NAMALWA (cell line): ENCODE measurements around the gene ADGRG6.

ENCODE experiments used
- DNase-seq: peaks from one replicate; pipeline ENCODE4 v3.0.0-alpha.2; 2015; ENCODE audit warnings: low spot score

Gene ADGRG6

DNA sequence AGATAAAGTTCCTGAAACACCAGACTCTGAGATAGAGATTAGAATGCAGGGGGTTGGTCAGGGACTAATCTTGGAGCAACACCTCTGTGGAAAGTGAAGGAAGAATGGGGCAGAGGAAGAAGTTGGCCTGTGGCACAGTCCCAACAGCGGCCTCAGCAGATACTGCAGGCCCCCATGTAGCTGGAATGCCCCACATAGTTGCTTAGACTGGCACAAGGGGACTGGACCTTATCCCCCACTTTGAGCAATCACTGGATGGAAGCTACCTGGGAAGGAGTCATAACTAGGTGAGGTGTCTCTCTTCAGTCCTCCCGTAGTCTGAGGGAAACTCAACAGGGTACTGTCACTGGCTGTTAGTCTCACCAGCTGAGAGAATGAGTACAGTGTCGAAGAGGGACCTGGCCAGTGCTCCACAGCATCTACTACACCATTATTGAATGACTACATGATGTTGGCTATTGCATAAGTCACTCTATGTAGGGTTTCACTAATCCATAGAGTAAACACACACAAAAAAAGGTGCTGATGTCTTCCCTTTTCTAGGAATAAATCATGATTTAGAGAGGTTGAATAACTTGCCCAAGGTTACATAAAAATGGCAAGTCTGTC is 47.5 kb downstream of the ADGRG6 start:
- no peak for DNase-seq

DNA sequence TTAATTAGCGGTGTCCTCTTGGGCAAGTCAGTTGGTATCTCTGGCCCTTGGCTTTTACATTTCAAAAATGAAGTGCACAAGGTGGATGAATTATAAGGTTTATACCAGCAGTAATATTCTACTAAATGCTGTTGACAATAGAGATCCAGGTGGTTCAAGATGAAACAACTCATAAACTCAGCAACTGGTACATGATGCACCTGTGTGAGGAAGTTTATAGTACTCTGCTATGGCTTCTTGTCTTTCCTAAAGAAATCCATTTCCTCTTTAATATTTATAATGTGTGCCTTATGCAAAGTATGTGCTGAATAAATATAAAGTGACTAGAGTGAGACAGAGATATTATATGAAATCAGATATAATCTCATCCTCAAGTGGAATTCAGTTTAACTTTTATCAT is 48.5 kb downstream of the ADGRG6 start:
- DNase-seq = no peak

DNA sequence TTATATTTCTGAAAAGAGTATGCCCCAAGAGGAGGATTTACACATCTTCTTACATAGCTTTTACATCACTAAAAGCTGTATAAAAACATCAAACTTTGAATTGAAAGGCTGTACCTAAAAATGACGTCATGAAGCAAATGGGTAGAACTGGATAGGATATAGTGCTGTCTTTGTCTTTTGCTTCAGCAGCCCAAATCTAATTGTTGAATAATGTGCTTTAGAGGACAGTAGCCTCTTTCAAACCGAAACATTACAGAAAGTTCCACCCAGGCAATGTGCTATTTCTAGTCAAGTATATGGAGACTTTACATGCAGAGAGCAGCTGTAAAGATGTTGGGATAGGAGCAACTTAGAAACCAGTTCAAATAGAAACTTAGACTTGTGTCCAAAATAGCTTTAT is 51.9 kb downstream of the ADGRG6 start:
- DNase-seq = no peak

DNA sequence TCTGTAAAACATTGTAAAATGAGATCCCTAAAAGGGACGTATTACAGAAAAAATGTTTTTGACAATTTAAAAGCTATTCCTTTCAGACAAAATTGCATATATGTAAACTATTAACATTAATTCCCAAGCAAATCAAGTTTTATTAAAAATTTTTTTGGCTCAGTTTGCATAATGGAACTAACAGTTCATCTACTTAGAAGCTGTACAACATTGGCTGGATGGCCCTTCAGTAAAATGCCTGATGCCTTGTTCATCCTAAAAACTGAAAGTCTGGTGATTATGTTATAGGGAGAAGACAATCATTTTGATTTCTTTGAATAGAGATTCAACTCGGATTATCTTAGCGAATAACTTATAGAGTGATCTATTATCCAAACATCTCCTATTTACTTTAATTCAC is 52.8 kb downstream of the ADGRG6 start:
- DNase-seq = no peak

DNA sequence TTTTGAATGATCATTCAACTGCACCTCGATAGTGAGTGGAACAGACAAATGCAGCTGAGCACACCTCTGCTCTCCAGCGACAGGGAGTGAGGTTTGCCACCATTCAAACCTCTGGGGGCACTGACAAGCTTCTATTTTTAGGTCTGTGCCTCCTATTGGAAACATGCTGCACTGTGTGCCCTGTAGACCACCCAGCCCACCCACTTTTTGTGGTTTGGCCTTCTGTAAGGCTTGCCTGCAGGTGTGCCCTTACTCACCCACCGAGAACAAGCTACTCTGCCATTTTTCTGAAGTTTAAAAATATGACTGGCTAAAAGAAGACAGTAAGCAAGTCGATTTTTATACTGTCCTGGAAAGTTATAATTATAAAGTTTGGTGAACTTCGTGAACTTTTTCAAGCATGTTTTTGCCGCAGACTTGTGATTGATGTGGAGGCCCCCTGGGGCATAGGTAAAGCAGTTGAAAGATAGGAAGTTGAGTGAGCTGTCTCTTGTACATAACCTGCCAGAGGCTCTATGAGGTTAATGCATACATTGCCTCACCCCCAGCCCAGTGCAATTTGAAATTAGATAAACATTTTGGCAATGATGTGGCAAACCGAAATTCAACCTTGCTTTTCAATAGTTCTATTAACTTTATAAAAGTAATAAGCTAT is 53.8 kb downstream of the ADGRG6 start:
- peak; percentile 25 for DNase-seq

DNA sequence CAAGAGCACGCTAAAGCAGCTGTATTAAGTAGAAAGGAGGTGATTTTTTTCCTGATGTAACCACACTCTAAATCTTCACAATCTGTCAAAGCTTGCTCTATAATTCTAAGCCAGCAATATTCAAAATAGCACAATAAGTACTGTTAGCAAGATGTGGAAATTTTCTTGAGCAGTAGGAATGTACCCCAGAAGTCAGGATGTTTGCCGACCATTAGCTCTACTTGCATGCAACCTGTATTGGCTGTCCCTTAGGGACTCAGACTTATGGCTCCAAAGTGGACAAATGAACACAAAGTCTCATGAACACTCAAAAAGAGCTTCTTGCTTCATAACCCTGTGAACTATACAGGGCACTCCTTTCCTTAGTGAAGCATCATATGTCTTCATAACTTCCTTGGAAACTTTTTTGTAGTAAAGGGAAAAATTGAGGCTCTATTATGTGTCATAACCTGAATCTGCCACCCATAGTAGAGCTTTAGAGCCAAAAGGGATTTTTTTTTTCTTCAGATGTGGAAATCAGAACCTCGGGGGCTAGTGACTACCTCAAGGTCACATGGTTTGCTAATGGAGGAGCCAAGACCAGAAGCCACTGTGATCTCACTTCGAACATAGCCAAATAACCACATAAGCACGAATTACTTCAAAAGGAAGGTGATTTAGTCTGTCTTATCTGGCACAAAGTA is 54.5 kb downstream of the ADGRG6 start:
- DNase-seq = no peak

DNA sequence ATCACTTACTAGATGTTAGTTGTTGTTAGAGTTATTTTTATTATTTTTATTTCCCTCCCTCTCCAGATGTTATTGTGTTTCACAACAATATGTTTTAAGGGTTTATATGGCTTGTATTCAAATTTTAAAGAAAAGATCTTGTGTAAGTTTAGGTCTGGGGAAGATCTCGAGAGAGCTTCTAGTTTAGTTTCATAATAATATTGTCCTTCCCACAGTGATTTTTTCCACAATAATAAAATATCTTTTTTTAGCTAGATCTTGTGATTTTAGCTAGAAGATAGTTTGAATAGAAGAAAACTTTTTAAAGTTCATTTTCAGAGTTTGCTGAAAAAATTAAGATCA is 55.0 kb downstream of the ADGRG6 start:
- DNase-seq = no peak

DNA sequence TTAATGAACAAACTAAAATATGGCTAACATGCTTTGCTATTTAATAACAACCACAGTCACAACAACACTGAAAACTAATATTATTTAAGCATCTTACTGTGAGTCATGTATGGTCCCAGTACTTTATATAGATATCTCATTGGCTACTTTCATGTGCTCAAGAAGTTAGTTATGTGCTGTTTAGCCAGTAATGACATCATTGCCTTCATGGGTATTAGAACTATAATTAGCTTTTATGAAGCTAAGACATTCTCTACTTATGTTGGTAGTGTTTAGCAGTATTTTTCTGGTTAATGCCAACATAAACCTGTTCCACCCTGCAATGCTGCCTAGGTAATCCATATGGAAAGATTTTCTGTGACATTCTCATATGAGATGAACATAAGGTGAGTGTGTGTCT is 56.1 kb downstream of the ADGRG6 start:
- DNase-seq = no peak

DNA sequence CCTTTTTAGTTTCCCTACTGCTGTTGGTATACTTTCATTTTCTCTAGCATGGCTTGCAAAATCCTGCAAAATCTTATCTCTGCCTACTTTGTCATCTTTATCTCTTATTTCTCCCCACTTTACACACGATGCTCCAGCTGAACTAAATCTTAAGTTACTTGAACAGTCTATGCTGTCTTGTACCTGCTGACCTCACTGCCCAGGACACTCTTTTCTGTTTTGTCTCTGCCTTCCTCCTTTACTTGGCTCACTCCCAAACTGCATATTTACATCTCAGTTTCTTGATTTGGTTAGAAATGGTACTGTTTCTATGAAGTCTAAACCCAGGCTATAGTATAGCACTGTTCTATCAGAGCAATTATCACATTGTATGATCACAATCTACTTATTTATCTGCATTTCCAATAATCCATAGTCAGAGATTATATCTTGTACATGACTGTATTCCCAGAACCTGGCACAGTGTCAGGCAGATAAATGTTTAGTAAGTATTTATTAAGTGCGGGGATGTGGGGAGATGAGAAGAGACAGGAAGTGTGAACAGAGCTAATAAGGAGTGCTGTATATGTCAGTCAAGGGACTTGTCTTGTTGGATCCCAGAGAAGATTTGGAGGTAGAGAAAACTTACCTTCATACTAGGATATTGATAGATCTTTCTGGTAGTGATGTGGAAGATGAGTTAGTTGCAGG is 57.6 kb downstream of the ADGRG6 start:
- DNase-seq = no peak

DNA sequence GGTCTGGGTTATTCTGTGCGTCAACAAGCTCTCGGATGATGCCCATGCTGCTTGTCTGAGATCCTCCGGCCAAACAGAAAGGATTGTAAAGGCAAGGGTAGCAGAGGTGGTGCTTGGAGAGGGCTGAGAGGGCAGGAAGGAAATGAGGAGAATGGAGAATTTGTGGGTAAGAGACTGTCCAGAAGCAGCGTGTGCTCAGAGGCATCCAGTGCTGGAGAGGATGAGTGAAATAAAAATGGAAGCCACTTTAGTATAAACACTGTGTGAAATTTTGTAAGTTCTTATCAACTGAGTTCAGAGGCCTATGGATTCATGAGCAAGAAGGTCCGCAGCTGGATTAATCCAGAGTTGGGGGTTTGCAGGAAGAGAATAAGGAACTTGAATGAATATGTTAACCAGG is 59.5 kb downstream of the ADGRG6 start:
- DNase-seq = no peak

DNA sequence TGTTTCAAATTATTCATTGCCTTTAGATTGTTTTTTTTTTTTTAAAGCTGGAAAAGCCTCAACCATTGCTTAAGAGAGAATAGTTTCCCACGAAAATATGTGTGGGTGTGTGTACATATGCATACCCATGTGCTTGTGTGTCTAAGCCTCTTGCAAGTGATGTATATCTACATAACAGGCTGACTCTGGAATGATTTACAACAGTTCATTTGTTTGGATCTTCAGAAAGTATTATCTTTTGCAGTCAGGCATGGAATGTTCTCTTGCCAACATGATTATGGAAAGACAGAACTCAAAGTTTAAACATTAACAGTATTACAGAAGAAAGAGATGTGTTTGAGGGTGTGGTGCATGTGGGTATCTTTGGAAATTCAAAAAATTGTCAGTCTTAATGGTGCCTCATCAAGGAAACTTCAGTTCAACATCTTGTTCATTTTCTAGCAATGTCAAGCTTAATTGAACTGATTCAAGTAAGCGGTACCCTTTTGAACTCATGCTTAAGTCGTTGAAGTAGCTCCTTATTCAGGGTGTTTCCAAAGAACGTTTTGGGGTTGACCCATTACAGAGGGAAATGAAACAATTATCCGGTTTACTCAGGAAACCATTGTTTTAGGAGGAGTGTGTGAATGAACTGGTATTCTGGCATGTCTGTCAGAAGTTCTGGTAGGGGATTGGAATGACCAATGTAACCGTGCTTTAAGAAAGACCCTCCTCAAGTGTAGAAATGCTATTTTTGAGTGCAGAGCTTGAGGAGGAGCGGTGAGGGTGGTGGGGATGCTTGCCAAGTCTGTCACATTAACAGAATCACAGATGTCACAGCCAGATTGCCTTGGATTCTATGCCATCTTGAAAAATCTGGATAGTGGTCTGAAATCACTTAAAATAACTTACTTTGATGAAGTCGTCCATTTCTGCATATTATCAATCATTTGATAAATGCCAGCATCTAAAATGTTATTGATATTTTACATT is 60.3 kb downstream of the ADGRG6 start:
- no peak for DNase-seq

DNA sequence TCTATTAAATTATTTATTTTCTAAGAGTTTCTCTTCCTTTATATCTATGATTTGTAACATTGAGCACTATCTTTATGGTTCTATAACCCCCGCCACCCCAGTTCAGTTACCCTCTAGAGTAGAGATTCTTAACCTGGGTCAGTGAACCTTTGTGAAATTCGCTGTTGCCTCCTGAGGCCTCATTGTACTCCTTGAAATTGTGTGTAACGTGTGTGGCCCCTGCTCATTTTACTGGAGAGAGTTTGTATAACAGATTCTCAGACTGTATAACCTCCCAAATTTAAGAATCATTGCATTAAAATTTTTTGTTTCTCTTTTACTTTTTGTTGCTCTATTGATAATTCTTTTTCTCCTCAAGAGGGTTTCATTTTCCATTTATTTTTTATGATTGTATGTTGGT is 65.3 kb downstream of the ADGRG6 start:
- no peak for DNase-seq

DNA sequence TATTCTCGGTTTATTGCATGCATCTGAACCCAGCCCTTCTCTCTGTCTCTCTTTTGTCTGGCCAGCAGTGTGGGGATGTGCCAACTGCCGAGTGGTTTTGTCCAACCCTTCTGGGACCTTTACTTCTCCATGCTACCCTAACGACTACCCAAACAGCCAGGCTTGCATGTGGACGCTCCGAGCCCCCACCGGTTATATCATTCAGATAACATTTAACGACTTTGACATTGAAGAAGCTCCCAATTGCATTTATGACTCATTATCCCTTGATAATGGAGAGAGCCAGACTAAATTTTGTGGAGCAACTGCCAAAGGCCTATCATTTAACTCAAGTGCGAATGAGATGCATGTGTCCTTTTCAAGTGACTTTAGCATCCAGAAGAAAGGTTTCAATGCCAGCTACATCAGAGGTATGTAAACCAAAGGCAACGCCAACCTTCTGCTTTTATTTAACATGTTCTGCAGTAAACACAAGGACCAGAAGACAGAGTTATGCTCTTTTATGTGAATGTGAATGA is 65.8 kb downstream of the ADGRG6 start:
- no peak for DNase-seq

DNA sequence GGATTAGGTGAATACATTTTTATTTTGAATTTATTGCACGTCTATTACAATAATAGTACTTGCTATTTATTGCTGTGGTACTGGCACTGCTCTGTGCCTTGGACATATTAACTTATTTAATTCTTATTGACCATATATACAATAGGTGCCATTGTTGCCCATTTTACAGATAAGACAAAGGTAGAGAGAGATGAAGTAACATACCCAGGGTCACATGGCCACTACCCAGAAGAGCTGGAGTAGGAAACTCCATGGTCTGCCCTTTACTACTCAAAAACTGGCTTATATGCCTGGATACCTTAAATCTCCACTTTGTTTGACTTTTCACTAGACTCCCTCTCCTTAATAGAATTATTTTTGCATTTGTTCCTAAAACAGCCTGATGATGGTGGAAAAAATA is 67.5 kb downstream of the ADGRG6 start:
- DNase-seq = no peak

DNA sequence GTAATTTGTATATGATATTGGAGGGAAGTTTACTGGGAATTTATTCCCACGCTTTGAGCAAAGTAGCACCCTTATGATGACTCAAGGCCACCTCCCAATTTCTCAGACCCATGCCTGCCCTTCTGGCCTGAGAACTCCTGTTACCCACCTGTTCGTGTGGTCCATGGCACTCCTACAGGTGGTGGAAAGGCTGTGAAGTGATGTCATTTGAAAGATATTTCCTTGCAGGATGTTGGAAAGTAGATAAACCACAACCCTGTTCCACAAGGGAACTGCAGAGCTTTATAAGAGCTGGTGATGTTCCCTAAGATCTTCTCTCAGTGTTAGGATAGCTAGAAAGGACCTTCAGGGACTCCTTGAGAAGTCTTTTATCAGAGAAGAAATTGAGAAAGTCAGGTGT is 70.5 kb downstream of the ADGRG6 start:
- no peak for DNase-seq

DNA sequence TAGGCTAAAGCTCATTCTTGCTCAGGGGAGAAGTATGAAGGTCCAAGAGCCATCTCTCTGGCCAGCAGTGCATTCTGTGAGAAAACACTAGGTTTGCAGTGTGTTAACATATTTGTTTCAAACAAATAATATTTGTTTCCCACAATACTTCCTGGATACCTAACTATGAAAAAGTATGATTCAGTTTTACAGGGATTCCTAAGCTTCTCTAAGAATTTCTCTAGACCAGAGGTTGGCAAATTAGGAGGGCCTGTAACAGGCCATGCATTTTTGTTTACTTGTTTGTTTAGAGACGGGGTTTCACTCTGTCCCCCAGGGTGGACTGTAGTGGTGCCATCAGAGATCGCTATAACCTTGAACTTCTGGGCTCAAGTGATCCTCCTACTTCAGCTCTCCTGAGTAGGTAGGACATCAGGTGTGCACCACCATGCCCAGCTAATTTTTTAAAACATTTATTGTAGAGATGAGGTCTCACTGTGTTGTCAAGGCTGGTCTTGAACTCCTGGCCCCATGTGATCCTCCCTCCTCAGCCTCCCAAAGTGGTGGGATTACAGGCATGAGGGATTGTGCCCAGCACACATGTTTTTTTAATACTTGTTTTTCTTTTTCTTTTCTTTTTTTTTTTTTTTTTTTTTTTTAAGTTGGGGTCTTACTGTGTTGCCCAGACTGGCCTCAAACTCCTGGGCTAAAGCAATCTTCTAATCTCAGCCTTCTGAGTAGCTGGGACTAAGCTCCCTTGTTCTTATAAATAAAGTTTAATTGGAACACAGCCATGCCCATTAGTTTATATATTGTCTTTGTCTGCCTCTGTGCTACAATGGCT is 71.7 kb downstream of the ADGRG6 start:
- DNase-seq = no peak

DNA sequence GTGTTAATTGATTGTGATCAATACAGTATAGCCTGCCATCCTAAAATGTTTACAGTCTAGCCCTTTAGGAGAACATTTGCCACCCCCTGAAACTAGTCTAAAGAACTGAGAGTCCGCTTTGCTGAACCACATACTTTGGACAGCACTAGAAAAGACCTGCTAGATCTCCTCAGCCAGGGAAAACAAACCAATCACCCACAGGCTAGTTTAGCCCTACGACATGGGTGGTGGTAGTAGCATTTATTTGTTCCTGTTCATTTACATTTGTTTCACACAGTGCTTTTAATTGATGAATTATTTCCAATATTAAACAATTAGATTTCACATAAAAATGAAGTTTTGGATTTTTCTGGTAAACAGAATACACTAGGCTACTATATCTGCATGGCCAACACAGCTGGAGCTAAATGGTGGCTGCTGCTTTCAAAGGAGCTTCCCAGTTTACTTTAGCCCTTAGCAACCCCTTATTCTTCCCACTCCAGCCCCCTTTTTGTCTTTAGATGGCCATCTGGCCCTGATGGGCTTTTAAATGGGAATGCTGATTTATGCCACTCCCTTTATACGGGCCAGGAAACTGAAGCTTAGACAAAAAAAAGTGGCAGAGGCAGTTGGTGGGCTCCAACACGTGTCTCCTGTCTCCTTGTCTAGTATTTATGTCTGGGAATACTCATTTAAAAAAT is 72.4 kb downstream of the ADGRG6 start:
- DNase-seq = no peak

DNA sequence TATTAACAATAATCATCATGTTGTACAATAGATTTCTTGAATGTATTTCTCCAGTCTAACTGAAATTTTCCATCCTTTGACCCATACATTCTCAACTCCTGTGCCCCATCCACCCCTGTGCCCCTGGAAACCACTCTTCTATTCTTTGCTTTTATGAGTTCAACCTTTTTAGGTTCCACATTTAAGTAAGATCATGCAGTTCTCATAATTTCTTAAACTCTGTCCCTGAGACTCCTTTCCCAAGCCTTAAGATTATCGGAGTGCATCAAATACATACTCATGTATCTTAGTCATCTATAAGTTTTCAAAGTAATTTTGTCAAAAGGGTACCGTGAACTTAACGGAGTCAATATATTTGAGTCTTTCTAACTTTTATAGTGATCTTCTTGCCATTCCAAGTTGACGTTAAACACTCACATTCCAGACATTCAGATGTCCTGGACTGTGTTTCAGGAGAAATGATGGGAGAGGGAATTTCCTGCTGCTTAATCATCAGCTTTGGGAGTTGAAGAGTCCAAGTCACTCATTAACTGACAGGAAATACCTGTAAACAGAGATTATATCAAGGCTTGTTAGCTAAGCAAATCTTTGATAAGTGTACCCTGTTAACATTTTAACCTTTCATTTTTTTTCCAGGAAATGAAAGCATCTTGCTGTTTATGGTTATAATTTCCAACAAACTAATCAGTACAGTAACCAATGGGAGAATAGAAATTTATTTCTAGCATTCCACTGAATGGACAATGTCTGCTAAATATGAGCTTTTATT is 73.3 kb downstream of the ADGRG6 start:
- no peak for DNase-seq

DNA sequence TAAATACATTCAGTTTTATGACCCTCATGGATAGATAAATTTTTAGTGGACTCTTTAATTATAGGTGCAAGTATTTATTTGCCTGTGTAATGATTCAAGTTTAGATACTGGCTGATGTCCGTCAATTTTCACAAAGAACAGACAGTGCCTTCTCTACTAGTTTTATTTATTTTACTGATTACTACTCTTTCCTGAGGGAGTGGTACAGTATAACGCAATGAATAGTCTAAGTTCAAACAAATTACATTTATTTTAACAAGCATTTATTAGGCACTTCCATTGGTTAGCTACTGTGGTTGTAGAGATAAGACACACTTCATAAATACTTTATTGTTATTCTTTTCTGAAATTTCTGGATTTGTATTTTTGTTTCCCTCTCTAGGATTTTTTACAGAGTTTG is 74.3 kb downstream of the ADGRG6 start:
- no peak for DNase-seq
